ENCODE measurements around the gene CNN2.

DNA sequence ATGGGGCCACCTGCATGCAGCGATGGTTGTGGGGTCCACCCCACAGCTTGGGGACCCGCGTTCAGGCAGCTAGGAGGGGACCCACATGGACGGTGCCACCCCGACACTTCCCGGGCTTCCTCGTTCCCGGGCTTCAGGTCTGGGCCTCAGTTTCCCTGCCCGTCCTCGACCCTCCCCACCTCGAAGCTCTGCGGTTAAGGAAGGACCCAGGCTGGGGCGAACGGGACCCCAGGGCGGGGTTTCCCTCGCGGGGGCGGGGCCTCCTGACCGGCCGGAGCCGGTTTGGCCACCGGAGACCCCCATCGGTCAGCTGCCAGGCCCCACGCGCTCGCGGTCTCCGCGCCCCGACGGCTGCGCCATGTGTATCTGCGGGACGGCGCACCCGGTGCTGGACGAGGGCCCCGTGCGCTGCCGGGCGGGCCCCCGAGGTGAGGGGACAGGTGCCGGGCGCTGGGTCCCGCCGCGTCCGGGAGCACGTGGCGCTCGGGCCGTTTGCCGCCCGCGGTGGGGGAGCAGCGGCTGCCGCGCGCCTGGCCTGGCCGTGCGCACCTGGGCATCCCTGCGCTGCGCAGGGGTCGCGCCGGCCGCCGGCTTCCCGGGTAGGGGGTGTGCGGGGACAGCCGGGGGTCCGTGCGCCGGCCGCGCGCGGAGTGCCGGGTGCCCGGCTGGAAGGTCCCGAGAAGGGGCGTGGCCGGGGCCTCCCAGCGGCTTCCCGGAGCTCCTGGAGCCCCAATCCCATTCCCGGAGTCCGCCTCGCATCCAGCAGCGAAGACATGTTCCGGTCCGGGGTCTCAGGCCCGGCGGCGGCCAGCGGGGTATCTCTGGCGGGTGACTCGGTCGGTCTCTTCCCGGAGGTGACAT, 44.8 kb downstream of the CNN2 start:
- TF ChIP-seq, protein P1, sequence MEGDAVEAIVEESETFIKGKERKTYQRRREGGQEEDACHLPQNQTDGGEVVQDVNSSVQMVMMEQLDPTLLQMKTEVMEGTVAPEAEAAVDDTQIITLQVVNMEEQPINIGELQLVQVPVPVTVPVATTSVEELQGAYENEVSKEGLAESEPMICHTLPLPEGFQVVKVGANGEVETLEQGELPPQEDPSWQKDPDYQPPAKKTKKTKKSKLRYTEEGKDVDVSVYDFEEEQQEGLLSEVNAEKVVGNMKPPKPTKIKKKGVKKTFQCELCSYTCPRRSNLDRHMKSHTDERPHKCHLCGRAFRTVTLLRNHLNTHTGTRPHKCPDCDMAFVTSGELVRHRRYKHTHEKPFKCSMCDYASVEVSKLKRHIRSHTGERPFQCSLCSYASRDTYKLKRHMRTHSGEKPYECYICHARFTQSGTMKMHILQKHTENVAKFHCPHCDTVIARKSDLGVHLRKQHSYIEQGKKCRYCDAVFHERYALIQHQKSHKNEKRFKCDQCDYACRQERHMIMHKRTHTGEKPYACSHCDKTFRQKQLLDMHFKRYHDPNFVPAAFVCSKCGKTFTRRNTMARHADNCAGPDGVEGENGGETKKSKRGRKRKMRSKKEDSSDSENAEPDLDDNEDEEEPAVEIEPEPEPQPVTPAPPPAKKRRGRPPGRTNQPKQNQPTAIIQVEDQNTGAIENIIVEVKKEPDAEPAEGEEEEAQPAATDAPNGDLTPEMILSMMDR (IDR thresholded peaks at IDR 0.05): no peak
- TF ChIP-seq POLR2A (IDR thresholded peaks at IDR 0.05): no peak

Data from thyroid gland (tissue), 4 donors.